H1 (cell line): ENCODE measurements around the gene NR3C2. TPM values are rescaled to one million over a fixed set of nuclear protein-coding genes. Genes with fewer than 3 reads are reported as not detected.

Experiments
- CTCF ChIA-PET: fragments of 300-600 bp; sonication (Branson Sonifier 250); formaldehyde crosslinking; loops from one replicate; lab custom pipeline; 2021; ENCODE audit not compliant: partially characterized antibody; lab: Charles Lee
- POLR2A ChIA-PET: fragments of 300-600 bp; sonication (Branson Sonifier 250); formaldehyde crosslinking; loops from one replicate; lab custom pipeline; 2021; ENCODE audit warnings: inconsistent platforms; ENCODE audit not compliant: partially characterized antibody; lab: Charles Lee
- DNase-seq, 2 experiments: peaks; one replicate each; pipeline versions ENCODE4 v3.0.0 to v3.0.0-alpha.2; 2010 to 2022; ENCODE audit warnings: low spot score in 2 of 2, low read depth in 1 of 2, mixed read lengths in 1 of 2
- FAIRE-seq: peaks from 2 replicates; lab custom pipeline; 2011; peaks lifted over from hg19 to GRCh38; lab: Jason Lieb, UNC
- H2AFZ ChIP-seq: 2 replicates; pipeline ENCODE4 v1.8.1; 2012; ENCODE audit warnings: low read length, inconsistent platforms
- H2AK5ac ChIP-seq: 2 replicates; pipeline ENCODE4 v1.6.1; 2013; ENCODE audit warnings: low read depth, low read length
- H2BK120ac ChIP-seq: replicated peaks from 2 replicates; pipeline ENCODE3; 2013; ENCODE audit warnings: low read depth, low read length, inconsistent platforms
- H2BK12ac ChIP-seq: 2 replicates; pipeline ENCODE4 v1.6.1; 2013; ENCODE audit warnings: low read depth, low read length
- H2BK15ac ChIP-seq: 2 replicates; pipeline ENCODE4 v1.6.1; 2013; ENCODE audit warnings: low read length
- H2BK20ac ChIP-seq: 2 replicates; pipeline ENCODE4 v1.6.1; 2013; ENCODE audit warnings: low read length
- H2BK5ac ChIP-seq: 2 replicates; pipeline ENCODE4 v1.6.1; 2013; ENCODE audit warnings: low read depth, low read length
- H3K14ac ChIP-seq: 2 replicates; pipeline ENCODE4 v1.6.1; 2013; ENCODE audit warnings: inconsistent platforms; ENCODE audit not compliant: insufficient read length
- H3K18ac ChIP-seq: 2 replicates; pipeline ENCODE4 v1.6.1; 2013; ENCODE audit warnings: low read length; ENCODE audit errors: extremely low read depth
- H3K23ac ChIP-seq: 2 replicates; pipeline ENCODE4 v1.6.1; 2013; ENCODE audit warnings: inconsistent platforms; ENCODE audit not compliant: insufficient read length
- H3K23me2 ChIP-seq: 2 replicates; pipeline ENCODE4 v1.6.1; 2013; ENCODE audit warnings: low read depth, low read length
- H3K27ac ChIP-seq: 2 replicates; pipeline ENCODE4 v1.6.1; 2011; ENCODE audit warnings: low read depth, low read length, inconsistent platforms
- H3K27me3 ChIP-seq, 4 experiments: replicated peaks in 1 of 4; 1 replicate in 1 of 4; 2 replicates in 3 of 4; pipeline versions ENCODE4 v1.6.1 to v1.8.1; 2011 to 2013; ENCODE audit warnings: low read length in 3 of 4, mild to moderate bottlenecking in 3 of 4, inconsistent platforms in 2 of 4, mixed read lengths in 2 of 4, moderate library complexity in 1 of 4; ENCODE audit not compliant: control insufficient read depth in 3 of 4, insufficient read depth in 3 of 4; ENCODE audit errors: extremely low read depth in 1 of 4
- H3K36me3 ChIP-seq, 4 experiments: 2 replicates each; pipeline versions ENCODE4 v1.6.1 to v1.8.1; 2011 to 2013; ENCODE audit warnings: mild to moderate bottlenecking in 4 of 4, low read length in 3 of 4, moderate library complexity in 2 of 4, control low read depth in 1 of 4, inconsistent platforms in 1 of 4; ENCODE audit not compliant: insufficient read depth in 4 of 4, control insufficient read depth in 2 of 4
- H3K4ac ChIP-seq: replicated peaks from 2 replicates; pipeline ENCODE3; 2013; ENCODE audit warnings: low read length, low read depth, mixed read lengths, inconsistent platforms; ENCODE audit not compliant: insufficient read length
- H3K4me1 ChIP-seq, 4 experiments: replicated peaks in 1 of 4; 1 replicate in 1 of 4; 2 replicates in 3 of 4; pipeline versions ENCODE4 v1.6.1 to v1.8.1; 2011 to 2013; ENCODE audit warnings: low read length in 3 of 4, inconsistent platforms in 2 of 4, mixed read lengths in 1 of 4; ENCODE audit not compliant: insufficient read depth in 4 of 4, control insufficient read depth in 3 of 4
- H3K4me2 ChIP-seq, 2 experiments: 2 replicates each; pipeline versions ENCODE4 v1.6.1 to v1.8.1; 2011 to 2013; ENCODE audit warnings: low read depth in 2 of 2, low read length in 2 of 2, control low read depth in 1 of 2, inconsistent platforms in 1 of 2, mild to moderate bottlenecking in 1 of 2; ENCODE audit not compliant: insufficient read depth in 1 of 2
- H3K4me3 ChIP-seq, 4 experiments: fragments of 200-600, 300-600 bp in 1 of 4; sonication (generic), shearing (Covaris generic), sonication (Bioruptor Twin) in 1 of 4; 2 replicates each; pipeline versions ENCODE4 v1.5.1 to v1.8.1; 2011 to 2016; ENCODE audit warnings: low read length in 4 of 4, low read depth in 3 of 4, control low read depth in 2 of 4, inconsistent platforms in 2 of 4, mild to moderate bottlenecking in 2 of 4, mixed read lengths in 1 of 4, moderate library complexity in 1 of 4; ENCODE audit not compliant: insufficient read depth in 2 of 4; ENCODE audit errors: extremely low read depth in 1 of 4
- H3K56ac ChIP-seq: replicated peaks from 2 replicates; pipeline ENCODE3; 2013; ENCODE audit warnings: low read depth, mild to moderate bottlenecking, mixed read lengths, low read length, inconsistent platforms; ENCODE audit not compliant: insufficient read length
- H3K79me1 ChIP-seq: 2 replicates; pipeline ENCODE4 v1.6.1; 2013; ENCODE audit warnings: low read depth, low read length, control low read depth
- H3K79me2 ChIP-seq, 2 experiments: 2 replicates each; pipeline versions ENCODE4 v1.6.1 to v1.8.1; 2012 to 2013; ENCODE audit warnings: low read length in 2 of 2, mild to moderate bottlenecking in 2 of 2, inconsistent platforms in 1 of 2; ENCODE audit not compliant: insufficient read depth in 2 of 2, control insufficient read depth in 1 of 2
- H3K9ac ChIP-seq, 4 experiments: replicated peaks in 1 of 4; 1 replicate in 1 of 4; 2 replicates in 3 of 4; pipeline versions ENCODE4 v1.6.1 to v1.8.1; 2011 to 2013; ENCODE audit warnings: low read depth in 3 of 4, low read length in 3 of 4, control low read depth in 2 of 4, mild to moderate bottlenecking in 2 of 4, moderate library complexity in 2 of 4, inconsistent platforms in 1 of 4; ENCODE audit errors: extremely low read depth in 1 of 4
- H3K9me3 ChIP-seq, 2 experiments: 2 replicates each; pipeline versions ENCODE4 v1.6.1 to v1.8.1; 2012 to 2013; ENCODE audit warnings: mild to moderate bottlenecking in 2 of 2, moderate library complexity in 2 of 2, control low read depth in 1 of 2, inconsistent platforms in 1 of 2, low read depth in 1 of 2, low read length in 1 of 2, mixed read lengths in 1 of 2; ENCODE audit not compliant: insufficient read depth in 2 of 2
- H4K20me1 ChIP-seq, 2 experiments: replicated peaks in 1 of 2; 2 replicates each; pipeline versions ENCODE3 to v1.8.1; 2011 to 2013; ENCODE audit warnings: inconsistent platforms in 2 of 2, low read length in 2 of 2, mild to moderate bottlenecking in 1 of 2; ENCODE audit not compliant: insufficient read depth in 2 of 2, control insufficient read depth in 1 of 2
- H4K5ac ChIP-seq: 2 replicates; pipeline ENCODE4 v1.6.1; 2013; ENCODE audit warnings: low read length, low read depth, mixed read lengths, inconsistent platforms; ENCODE audit not compliant: insufficient read length
- H4K8ac ChIP-seq: 2 replicates; pipeline ENCODE4 v1.8.0; 2013; ENCODE audit warnings: mild to moderate bottlenecking, moderate library complexity, low read length, inconsistent platforms; ENCODE audit not compliant: insufficient read depth; ENCODE audit errors: extremely low read depth
- H4K91ac ChIP-seq: replicated peaks from 2 replicates; pipeline ENCODE3; 2013; ENCODE audit warnings: low read length, mixed read lengths, inconsistent platforms; ENCODE audit not compliant: insufficient read length
- JUN ChIP-seq: IDR thresholded peaks from 2 replicates; pipeline ENCODE4 v1.6.1; 2011; ENCODE audit warnings: low read depth, mild to moderate bottlenecking, improper control_type of control experiment, low read length
- SAP30 ChIP-seq: fragments of 300-600 bp; sonication (generic); IDR thresholded peaks from 2 replicates; pipeline ENCODE4 v1.7.1; 2012; ENCODE audit warnings: low read length, moderate library complexity, mild to moderate bottlenecking, inconsistent platforms; ENCODE audit not compliant: insufficient read depth, insufficient replicate concordance
- WGBS, 2 experiments: shearing (Covaris generic) in 1 of 2; methylation state at CpG; one replicate each; pipeline versions ENCODE4 v1.1.6 to v1.1.7; 2013 to 2015; ENCODE audit warnings: low lambda C conversion rate in 2 of 2, mixed read lengths in 2 of 2, inconsistent platforms in 1 of 2, low coverage in 1 of 2, missing lambda C conversion rate in 1 of 2; ENCODE audit not compliant: insufficient replicate concordance in 2 of 2, insufficient coverage in 1 of 2, insufficient read length in 1 of 2; ENCODE audit errors: extremely low coverage in 1 of 2, missing lambda C conversion rate in 1 of 2; 5-methylcytosine and 5-hydroxymethylcytosine counted together
- polyA plus RNA-seq, 7 experiments: library from polyadenylated mRNA; depleted of rRNA in 3 of 7; stranded (reverse) in 5 of 7; unstranded in 2 of 7; fragments of >200 nt in 5 of 7; fragments of 200-250 nt in 2 of 7; gene quantifications; 1 replicate in 5 of 7; 2 replicates in 1 of 7; 4 replicates in 1 of 7; pipeline versions ENCODE4 v1.2.1 to v1.2.3, GENCODE V29; 2011 to 2013; ENCODE audit warnings: missing spikeins in 2 of 7, mixed read lengths in 2 of 7
- total RNA-seq: library from RNA; stranded (reverse); fragmentation: NEBNext Ultra II Directional; extraction: Animal tissue kit (Norgen Biotek cat#: 25700); gene quantifications from 2 replicates; pipeline ENCODE4 v1.2.1, GENCODE V29; 2021

NR3C2 gene
- total and polyA plus RNA-seq, 2 of the 8 experiments (the other 6 are each of a cell fraction or from before 2014, with no cell fraction given) = 0.80 to 3.9 TPM

DNA sequence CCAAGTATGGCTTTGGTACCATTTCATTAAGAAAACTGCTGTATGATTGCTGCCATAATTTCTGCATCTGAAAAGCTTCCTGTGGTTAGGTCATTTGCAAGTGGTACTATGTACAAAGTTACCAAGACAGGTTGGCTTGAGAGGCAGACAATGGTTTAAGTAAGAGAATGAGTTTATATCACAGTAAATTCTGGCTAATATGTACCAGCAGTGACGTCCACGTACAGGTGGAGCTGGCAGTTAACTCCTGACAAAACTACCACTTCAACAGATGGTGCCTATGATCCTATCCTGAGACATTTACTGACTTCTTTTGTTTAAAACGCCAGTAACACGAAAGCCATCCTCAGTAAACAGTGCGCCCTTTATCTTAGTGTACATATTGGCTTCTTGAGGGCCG, 198.4 kb downstream of the NR3C2 start:
- H3K27me3 ChIP-seq = no peaks in the 10 kb centered on the region
- H4K91ac ChIP-seq = no peak overlapping the region
- no peak overlapping the region for H3K4me3 ChIP-seq
- no peak overlapping the region for H3K4ac ChIP-seq
- H3K4me2 ChIP-seq = no peak overlapping the region
- FAIRE-seq (no peak), DNase-seq (no peak)
- no peak overlapping the region for H2AFZ ChIP-seq
- no peak overlapping the region for H3K14ac ChIP-seq
- no peaks in the 10 kb centered on the region for H3K79me1 ChIP-seq
- no peak overlapping the region for H3K23ac ChIP-seq
- H3K4me1 ChIP-seq = no peaks in the 10 kb centered on the region
- no peak overlapping the region for H4K8ac ChIP-seq
- no peak overlapping the region for H3K27ac ChIP-seq
- no peak overlapping the region for H2AK5ac ChIP-seq
- no peak overlapping the region for H2BK120ac ChIP-seq
- ChIA-PET POLR2A (no interaction called here), CTCF (interaction anchor here (0.7 to 2.1 kb wide), 4 partner anchors 10 to 487 kb away, joined by 3 to 5 read pairs (median 3); no protein-coding TSS in a partner anchor)
- H3K9me3 ChIP-seq = no peaks in the 10 kb centered on the region
- no peaks in the 10 kb centered on the region for H3K23me2 ChIP-seq
- H4K20me1 ChIP-seq = no peaks in the 10 kb centered on the region
- no peak overlapping the region for H4K5ac ChIP-seq
- WGBS, 2 experiments = 77% methylated on average over 6 of the region's 6 CpGs; no CpG with 5 or more reads in 1 of the 2 experiments
- H2BK20ac ChIP-seq = no peak overlapping the region
- no peak overlapping the region for H2BK15ac ChIP-seq
- no peaks in the 10 kb centered on the region for H3K79me2 ChIP-seq
- H3K18ac ChIP-seq = no peak overlapping the region
- no peak overlapping the region for H3K9ac ChIP-seq
- H3K56ac ChIP-seq = no peak overlapping the region
- no peak overlapping the region for H2BK5ac ChIP-seq
- H2BK12ac ChIP-seq = no peak overlapping the region
- no peaks in the 10 kb centered on the region for H3K36me3 ChIP-seq
- TF ChIP-seq SAP30 = no peak
- TF ChIP-seq JUN = no peak
